ENCODE results near the gene PLBD2. TPM values are rescaled to one million over a fixed set of nuclear protein-coding genes. Genes with fewer than 3 reads are reported as not detected.

Gene PLBD2
- 7.1 TPM for polyA plus RNA-seq

- Mint-ChIP-seq H3K27ac (peak within 1 kb of the TSS; percentile 86 to 95 (median 94)), H3K27me3 (peaks cover 3% of the 10 kb centered on the region), H3K36me3 (peaks cover 1% of the 10 kb centered on the region), H3K4me1 (peaks cover 9 to 15% (median 9%) of the 10 kb centered on the region in 3 donors), H3K4me3 (peak within 1 kb of the TSS; percentile 78 to 97 (median 92)), H3K9me3 (no peaks in the 10 kb centered on the region)
Observed at GRCh38 chr12:113358381-113359132, at the start of gene PLBD2. Gene PLBD2, plus strand, starts transcription at chr12:113358587. Its CDS starts 14 bp downstream, at chr12:113358601.

- no peaks in the 10 kb centered on the region for H3K27me3 Mint-ChIP-seq
- peak overlapping the region in 1 of 3 donors; percentile 49 for H3K27ac Mint-ChIP-seq
- H3K9me3 Mint-ChIP-seq, result peaks cover 0 to 2% (median 0%) of the 10 kb centered on the region in 3 donors
- no peaks in the 10 kb centered on the region for H3K4me1 Mint-ChIP-seq
- H3K36me3 Mint-ChIP-seq, result peaks cover 10% of the 10 kb centered on the region
- H3K4me3 Mint-ChIP-seq, result no peak overlapping the region
Observed at GRCh38 chr12:113310489-113310888, 47.9 kb upstream of the PLBD2 start.

- H3K4me3 Mint-ChIP-seq, result no peak overlapping the region
- no peak overlapping the region for H3K27ac Mint-ChIP-seq
- H3K4me1 Mint-ChIP-seq, result no peaks in the 10 kb centered on the region
- H3K36me3 Mint-ChIP-seq, result peaks cover 20% of the 10 kb centered on the region
- peaks cover 0 to 2% (median 0%) of the 10 kb centered on the region in 3 donors for H3K9me3 Mint-ChIP-seq
- no peaks in the 10 kb centered on the region for H3K27me3 Mint-ChIP-seq
Observed at GRCh38 chr12:113314121-113314529, 44.3 kb upstream of the PLBD2 start.

- Mint-ChIP-seq H3K4me1 (no peaks in the 10 kb centered on the region), H3K4me3 (no peak overlapping the region), H3K9me3 (peaks cover 0 to 2% (median 0%) of the 10 kb centered on the region in 3 donors), H3K27me3 (no peaks in the 10 kb centered on the region), H3K27ac (no peak overlapping the region), H3K36me3 (peaks cover 27% of the 10 kb centered on the region)
Observed at GRCh38 chr12:113315358-113315757, 43.0 kb upstream of the PLBD2 start.

GRCh38 chr12:113316155-113316554 is 42.2 kb upstream of the PLBD2 start:
- Mint-ChIP-seq H3K27ac (no peak overlapping the region), H3K27me3 (no peaks in the 10 kb centered on the region), H3K9me3 (no peaks in the 10 kb centered on the region), H3K4me3 (no peak overlapping the region), H3K36me3 (peaks cover 22% of the 10 kb centered on the region), H3K4me1 (no peaks in the 10 kb centered on the region)

- H3K9me3 Mint-ChIP-seq, result no peaks in the 10 kb centered on the region
- peaks cover 22% of the 10 kb centered on the region for H3K36me3 Mint-ChIP-seq
- no peaks in the 10 kb centered on the region for H3K4me1 Mint-ChIP-seq
Observed at GRCh38 chr12:113317122-113317521, 41.3 kb upstream of the PLBD2 start.

GRCh38 chr12:113318046-113318656 is 40.2 kb upstream of the PLBD2 start:
- Mint-ChIP-seq H3K36me3 (peaks cover 27% of the 10 kb centered on the region), H3K9me3 (no peaks in the 10 kb centered on the region), H3K27ac (no peak overlapping the region)

More at GRCh38 chr12:113317122-113317521, 41.3 kb upstream of the PLBD2 start:
- H3K27me3 Mint-ChIP-seq, result no peaks in the 10 kb centered on the region
- H3K27ac Mint-ChIP-seq, result no peak overlapping the region
- no peak overlapping the region for H3K4me3 Mint-ChIP-seq

GRCh38 chr12:113318900-113319628 is 39.3 kb upstream of the PLBD2 start:
- Mint-ChIP-seq H3K9me3 (no peaks in the 10 kb centered on the region), H3K4me3 (no peak overlapping the region), H3K4me1 (peaks cover 0 to 3% (median 0%) of the 10 kb centered on the region in 3 donors), H3K27me3 (no peaks in the 10 kb centered on the region), H3K36me3 (peaks cover 26% of the 10 kb centered on the region), H3K27ac (no peak overlapping the region)

More at GRCh38 chr12:113318046-113318656, 40.2 kb upstream of the PLBD2 start:
- H3K27me3 Mint-ChIP-seq, result no peaks in the 10 kb centered on the region
- no peaks in the 10 kb centered on the region for H3K4me1 Mint-ChIP-seq
- H3K4me3 Mint-ChIP-seq, result no peak overlapping the region

GRCh38 chr12:113320401-113320800 is 38.0 kb upstream of the PLBD2 start:
- Mint-ChIP-seq H3K27ac (no peak overlapping the region), H3K36me3 (peaks cover 28% of the 10 kb centered on the region), H3K9me3 (no peaks in the 10 kb centered on the region), H3K27me3 (no peaks in the 10 kb centered on the region), H3K4me1 (peaks cover 0 to 3% (median 2%) of the 10 kb centered on the region in 3 donors), H3K4me3 (no peak overlapping the region)

- no peaks in the 10 kb centered on the region for H3K9me3 Mint-ChIP-seq
- no peaks in the 10 kb centered on the region for H3K27me3 Mint-ChIP-seq
- H3K27ac Mint-ChIP-seq, result peak overlapping the region in 1 of 3 donors; percentile 16
- H3K4me1 Mint-ChIP-seq, result peaks cover 0 to 3% (median 2%) of the 10 kb centered on the region in 3 donors
- peaks cover 31% of the 10 kb centered on the region for H3K36me3 Mint-ChIP-seq
- peak overlapping the region in 1 of 4 donors; percentile 9 for H3K4me3 Mint-ChIP-seq
Observed at GRCh38 chr12:113322343-113322742, 36.0 kb upstream of the PLBD2 start.

GRCh38 chr12:113325916-113326315 is 32.5 kb upstream of the PLBD2 start:
- no peak overlapping the region for H3K4me3 Mint-ChIP-seq
- H3K27ac Mint-ChIP-seq, result peak overlapping the region in 1 of 3 donors; percentile 82
- H3K27me3 Mint-ChIP-seq, result no peaks in the 10 kb centered on the region
- peaks cover 10% of the 10 kb centered on the region for H3K36me3 Mint-ChIP-seq
- peaks cover 0 to 2% (median 0%) of the 10 kb centered on the region in 3 donors for H3K9me3 Mint-ChIP-seq
- H3K4me1 Mint-ChIP-seq, result peaks cover 3 to 6% (median 4%) of the 10 kb centered on the region in 3 donors

GRCh38 chr12:113326775-113327395 is 31.5 kb upstream of the PLBD2 start:
- Mint-ChIP-seq H3K27me3 (no peaks in the 10 kb centered on the region), H3K4me1 (peaks cover 3 to 7% (median 4%) of the 10 kb centered on the region in 3 donors), H3K36me3 (peaks cover 10% of the 10 kb centered on the region), H3K4me3 (no peak overlapping the region), H3K27ac (no peak overlapping the region), H3K9me3 (peaks cover 0 to 2% (median 0%) of the 10 kb centered on the region in 3 donors)

GRCh38 chr12:113328368-113328889 is 30.0 kb upstream of the PLBD2 start:
- Mint-ChIP-seq H3K27me3 (no peaks in the 10 kb centered on the region), H3K9me3 (peaks cover 0 to 2% (median 0%) of the 10 kb centered on the region in 3 donors), H3K27ac (peak overlapping the region in 1 of 3 donors; percentile 42), H3K36me3 (peaks cover 8% of the 10 kb centered on the region), H3K4me1 (peaks cover 3 to 15% (median 7%) of the 10 kb centered on the region in 3 donors), H3K4me3 (no peak overlapping the region)

GRCh38 chr12:113329022-113329790 is 29.2 kb upstream of the PLBD2 start:
- no peaks in the 10 kb centered on the region for H3K27me3 Mint-ChIP-seq
- H3K27ac Mint-ChIP-seq, result peak overlapping the region in 1 of 3 donors; percentile 42
- no peak overlapping the region for H3K4me3 Mint-ChIP-seq
- peaks cover 0 to 2% (median 0%) of the 10 kb centered on the region in 3 donors for H3K9me3 Mint-ChIP-seq
- H3K36me3 Mint-ChIP-seq, result peaks cover 8% of the 10 kb centered on the region
- H3K4me1 Mint-ChIP-seq, result peaks cover 5 to 19% (median 7%) of the 10 kb centered on the region in 3 donors
